Liver (tissue), 9 donors: ENCODE measurements around the gene TRDMT1. TPM values are rescaled to one million over a fixed set of nuclear protein-coding genes. Genes with fewer than 3 reads are reported as not detected.

ENCODE experiments used
- DNase-seq: peaks from one replicate; pipeline ENCODE4 v3.0.0-alpha.2; 2017; ENCODE audit warnings: low spot score
- H3K27ac ChIP-seq, 2 donors: one replicate each; pipeline ENCODE4 v1.7.0; 2013; ENCODE audit warnings: inconsistent platforms in 2 of 2, low read length in 2 of 2, control low read depth in 1 of 2, low read depth in 1 of 2, mild to moderate bottlenecking in 1 of 2
- H3K27me3 ChIP-seq, 4 donors: one replicate each; pipeline versions ENCODE4 v1.6.1 to v1.7.0; 2013; ENCODE audit warnings: low read length in 3 of 4, inconsistent platforms in 1 of 4, mild to moderate bottlenecking in 1 of 4, moderate library complexity in 1 of 4; ENCODE audit not compliant: control insufficient read depth in 4 of 4, insufficient read depth in 4 of 4
- H3K36me3 ChIP-seq, 4 donors: one replicate each; pipeline versions ENCODE4 v1.6.1 to v1.7.0; 2013; ENCODE audit warnings: low read length in 3 of 4, mild to moderate bottlenecking in 3 of 4, low read depth in 1 of 4, moderate library complexity in 1 of 4; ENCODE audit not compliant: control insufficient read depth in 4 of 4, insufficient read depth in 3 of 4
- H3K4me1 ChIP-seq, 4 donors: one replicate each; pipeline versions ENCODE4 v1.6.1 to v1.7.0; 2013; ENCODE audit warnings: low read length in 3 of 4, mild to moderate bottlenecking in 3 of 4, moderate library complexity in 1 of 4; ENCODE audit not compliant: control insufficient read depth in 4 of 4, insufficient read depth in 4 of 4
- H3K4me3 ChIP-seq, 3 donors: one replicate each; pipeline versions ENCODE4 v1.6.1 to v1.7.0; 2013; ENCODE audit warnings: low read length in 3 of 3, control low read depth in 1 of 3, low read depth in 1 of 3, mild to moderate bottlenecking in 1 of 3
- H3K9ac ChIP-seq, 2 donors: one replicate each; pipeline ENCODE4 v1.7.0; 2013; ENCODE audit warnings: low read length in 2 of 2, mild to moderate bottlenecking in 2 of 2, moderate library complexity in 2 of 2, control low read depth in 1 of 2, low read depth in 1 of 2
- H3K9me3 ChIP-seq, 4 donors: one replicate each; pipeline versions ENCODE4 v1.6.1 to v1.7.0; 2013; ENCODE audit warnings: low read length in 3 of 4; ENCODE audit not compliant: control insufficient read depth in 4 of 4
- EGR1 ChIP-seq, 2 donors: IDR thresholded peaks; 2 replicates each; pipeline ENCODE4 v1.6.1; 2016 to 2018; ENCODE audit warnings: antibody characterized with exemption in 2 of 2, low read depth in 2 of 2
- FOXA1 ChIP-seq: IDR thresholded peaks from 2 replicates; pipeline ENCODE4 v1.6.1; 2016; ENCODE audit warnings: antibody characterized with exemption
- FOXA2 ChIP-seq: IDR thresholded peaks from 2 replicates; pipeline ENCODE4 v1.6.1; 2016; ENCODE audit warnings: antibody characterized with exemption
- GABPA ChIP-seq, 2 donors: IDR thresholded peaks in 1 of 2; conservative IDR thresholded peaks in 1 of 2; 2 replicates each; pipeline ENCODE4 v1.6.1; 2016; ENCODE audit warnings: antibody characterized with exemption in 2 of 2, mild to moderate bottlenecking in 1 of 2, moderate library complexity in 1 of 2
- HNF4A ChIP-seq, 2 donors: conservative IDR thresholded peaks; 2 replicates each; pipeline ENCODE4 v1.6.1; 2016; ENCODE audit warnings: antibody characterized with exemption in 2 of 2, mild to moderate bottlenecking in 2 of 2
- HNF4G ChIP-seq: IDR thresholded peaks from 2 replicates; pipeline ENCODE4 v1.6.1; 2016; ENCODE audit warnings: antibody characterized with exemption
- JUND ChIP-seq, 2 donors: IDR thresholded peaks; 2 replicates each; pipeline ENCODE4 v1.6.1; 2016; ENCODE audit warnings: antibody characterized with exemption in 2 of 2
- NR2F2 ChIP-seq: IDR thresholded peaks from 2 replicates; pipeline ENCODE4 v1.6.1; 2016; ENCODE audit warnings: antibody characterized with exemption
- RAD21 ChIP-seq, 2 donors: IDR thresholded peaks; 2 replicates each; pipeline ENCODE4 v1.6.1; 2016; ENCODE audit warnings: antibody characterized with exemption in 2 of 2, mild to moderate bottlenecking in 2 of 2
- RXRA ChIP-seq, 2 donors: IDR thresholded peaks; 2 replicates each; pipeline ENCODE4 v1.6.1; 2017 to 2018; ENCODE audit warnings: antibody characterized with exemption in 2 of 2, mild to moderate bottlenecking in 1 of 2
- SP1 ChIP-seq: IDR thresholded peaks from 2 replicates; pipeline ENCODE4 v1.6.1; 2018; ENCODE audit warnings: antibody characterized with exemption, mild to moderate bottlenecking
- TAF1 ChIP-seq: conservative IDR thresholded peaks from 2 replicates; pipeline ENCODE4 v1.6.1; 2016; ENCODE audit warnings: antibody characterized with exemption, mild to moderate bottlenecking
- YY1 ChIP-seq: IDR thresholded peaks from 2 replicates; pipeline ENCODE4 v1.6.1; 2016; ENCODE audit warnings: antibody characterized with exemption, mild to moderate bottlenecking
- ZBTB33 ChIP-seq: IDR thresholded peaks from 2 replicates; pipeline ENCODE4 v1.6.1; 2016; ENCODE audit warnings: antibody characterized with exemption
- WGBS: extraction: QIAGEN DNeasy Blood & Tissue Kit; methylation state at CpG from one replicate; pipeline ENCODE4 v1.1.7; 2013; 5-methylcytosine and 5-hydroxymethylcytosine counted together
- polyA plus RNA-seq, 2 donors: library from polyadenylated mRNA; stranded (reverse) in 1 of 2; unstranded in 1 of 2; fragments of 200-250 nt in 1 of 2; fragments of >200 nt in 1 of 2; fragmentation: Nextera tagmentation in 1 of 2; extraction: Ambion mirVana in 1 of 2; gene quantifications; one replicate each; pipeline versions ENCODE4 v1.2.1 to v1.2.3, GENCODE V29; 2013 to 2015
- total RNA-seq, 2 donors: library from RNA; depleted of rRNA; stranded (reverse); fragments of >200 nt; gene quantifications; one replicate each; pipeline ENCODE4 v1.2.3, GENCODE V29; 2014
- TF ChIP-seq, protein P1 (sequence below): fragments of 150-350 bp; IDR thresholded peaks from 2 replicates; pipeline ENCODE4 v1.5.1; 2017; ENCODE audit warnings: improper control_type of control experiment, low read depth, low read length; ENCODE audit not compliant: missing input control
- TF ChIP-seq, protein P2 (sequence below): IDR thresholded peaks from 2 replicates; pipeline ENCODE4 v1.6.1; 2016; ENCODE audit warnings: antibody characterized with exemption, mild to moderate bottlenecking
- TF ChIP-seq, protein P3 (sequence below): IDR thresholded peaks from 2 replicates; pipeline ENCODE4 v1.6.1; 2016; ENCODE audit warnings: antibody characterized with exemption
- TF ChIP-seq, protein P4 (sequence below): IDR thresholded peaks from 2 replicates; pipeline ENCODE4 v1.6.1; 2016; ENCODE audit warnings: antibody characterized with exemption
- donor health status: healthy.
- donor health status: healthy.
- donor health status: healthy.
- donor health status: healthy.
- donor health status: healthy.

TRDMT1 gene
- total and polyA plus RNA-seq, 4 donors, result 0.38 to 2.4 (median 1.1) TPM

DNA sequence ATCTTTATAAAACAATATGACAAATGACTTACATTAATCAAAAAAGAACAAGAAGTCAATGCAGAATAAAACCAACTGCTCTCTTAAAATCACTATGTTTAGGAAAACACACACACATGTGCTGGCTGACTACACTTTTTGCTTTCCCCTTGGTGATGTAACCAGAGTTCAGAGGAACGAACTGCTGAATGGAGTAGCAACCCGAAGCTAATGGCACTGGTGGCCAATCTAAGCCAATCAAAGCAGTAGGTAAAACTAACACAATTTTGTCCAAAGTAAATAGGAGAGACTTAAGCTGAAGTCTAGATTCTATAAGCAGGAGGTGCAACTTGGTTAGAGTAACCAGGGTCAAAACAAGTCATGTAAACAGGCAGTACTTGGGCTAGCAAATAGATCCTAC lies 38.6 kb downstream of the TRDMT1 start:
- TF ChIP-seq, protein P1, sequence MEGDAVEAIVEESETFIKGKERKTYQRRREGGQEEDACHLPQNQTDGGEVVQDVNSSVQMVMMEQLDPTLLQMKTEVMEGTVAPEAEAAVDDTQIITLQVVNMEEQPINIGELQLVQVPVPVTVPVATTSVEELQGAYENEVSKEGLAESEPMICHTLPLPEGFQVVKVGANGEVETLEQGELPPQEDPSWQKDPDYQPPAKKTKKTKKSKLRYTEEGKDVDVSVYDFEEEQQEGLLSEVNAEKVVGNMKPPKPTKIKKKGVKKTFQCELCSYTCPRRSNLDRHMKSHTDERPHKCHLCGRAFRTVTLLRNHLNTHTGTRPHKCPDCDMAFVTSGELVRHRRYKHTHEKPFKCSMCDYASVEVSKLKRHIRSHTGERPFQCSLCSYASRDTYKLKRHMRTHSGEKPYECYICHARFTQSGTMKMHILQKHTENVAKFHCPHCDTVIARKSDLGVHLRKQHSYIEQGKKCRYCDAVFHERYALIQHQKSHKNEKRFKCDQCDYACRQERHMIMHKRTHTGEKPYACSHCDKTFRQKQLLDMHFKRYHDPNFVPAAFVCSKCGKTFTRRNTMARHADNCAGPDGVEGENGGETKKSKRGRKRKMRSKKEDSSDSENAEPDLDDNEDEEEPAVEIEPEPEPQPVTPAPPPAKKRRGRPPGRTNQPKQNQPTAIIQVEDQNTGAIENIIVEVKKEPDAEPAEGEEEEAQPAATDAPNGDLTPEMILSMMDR, result no peak
- no peak for TF ChIP-seq HNF4G
- no peak overlapping the region for H3K27ac ChIP-seq
- no peaks in the 10 kb centered on the region for H3K27me3 ChIP-seq
- no peaks in the 10 kb centered on the region for H3K36me3 ChIP-seq
- H3K9ac ChIP-seq, result no peak overlapping the region
- WGBS, result 33% methylated on average over 2 of the region's 2 CpGs
- no peak for DNase-seq
- H3K9me3 ChIP-seq, result no peaks in the 10 kb centered on the region
- H3K4me1 ChIP-seq, result no peaks in the 10 kb centered on the region
- no peak overlapping the region for H3K4me3 ChIP-seq

DNA sequence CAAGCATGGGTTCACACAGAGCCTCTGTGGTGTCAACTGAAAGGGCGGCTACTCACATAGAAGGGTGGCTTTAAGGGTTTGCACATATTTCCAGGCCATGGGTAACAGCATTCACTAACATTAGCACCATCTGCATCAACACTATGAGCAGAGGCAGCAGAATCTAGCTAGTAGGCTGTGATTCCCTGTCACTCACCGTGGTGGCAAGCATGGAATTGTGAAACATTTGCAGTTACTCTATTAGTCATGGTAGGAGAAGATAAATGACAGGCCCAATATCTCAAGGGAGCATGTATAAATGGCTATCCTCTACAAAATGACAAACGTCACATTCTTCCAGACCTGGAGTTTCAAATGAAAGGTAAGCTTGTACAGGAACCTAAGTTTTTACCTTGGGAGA lies 39.7 kb downstream of the TRDMT1 start:
- WGBS, result 62% methylated on average over 3 of the region's 3 CpGs
- Histone ChIP-seq H3K4me3 (no peak overlapping the region), H3K9ac (no peak overlapping the region), H3K27ac (no peak overlapping the region), H3K4me1 (no peaks in the 10 kb centered on the region), H3K9me3 (no peaks in the 10 kb centered on the region), H3K27me3 (no peaks in the 10 kb centered on the region), H3K36me3 (no peaks in the 10 kb centered on the region)
- no peak for DNase-seq
- TF ChIP-seq, protein P2, sequence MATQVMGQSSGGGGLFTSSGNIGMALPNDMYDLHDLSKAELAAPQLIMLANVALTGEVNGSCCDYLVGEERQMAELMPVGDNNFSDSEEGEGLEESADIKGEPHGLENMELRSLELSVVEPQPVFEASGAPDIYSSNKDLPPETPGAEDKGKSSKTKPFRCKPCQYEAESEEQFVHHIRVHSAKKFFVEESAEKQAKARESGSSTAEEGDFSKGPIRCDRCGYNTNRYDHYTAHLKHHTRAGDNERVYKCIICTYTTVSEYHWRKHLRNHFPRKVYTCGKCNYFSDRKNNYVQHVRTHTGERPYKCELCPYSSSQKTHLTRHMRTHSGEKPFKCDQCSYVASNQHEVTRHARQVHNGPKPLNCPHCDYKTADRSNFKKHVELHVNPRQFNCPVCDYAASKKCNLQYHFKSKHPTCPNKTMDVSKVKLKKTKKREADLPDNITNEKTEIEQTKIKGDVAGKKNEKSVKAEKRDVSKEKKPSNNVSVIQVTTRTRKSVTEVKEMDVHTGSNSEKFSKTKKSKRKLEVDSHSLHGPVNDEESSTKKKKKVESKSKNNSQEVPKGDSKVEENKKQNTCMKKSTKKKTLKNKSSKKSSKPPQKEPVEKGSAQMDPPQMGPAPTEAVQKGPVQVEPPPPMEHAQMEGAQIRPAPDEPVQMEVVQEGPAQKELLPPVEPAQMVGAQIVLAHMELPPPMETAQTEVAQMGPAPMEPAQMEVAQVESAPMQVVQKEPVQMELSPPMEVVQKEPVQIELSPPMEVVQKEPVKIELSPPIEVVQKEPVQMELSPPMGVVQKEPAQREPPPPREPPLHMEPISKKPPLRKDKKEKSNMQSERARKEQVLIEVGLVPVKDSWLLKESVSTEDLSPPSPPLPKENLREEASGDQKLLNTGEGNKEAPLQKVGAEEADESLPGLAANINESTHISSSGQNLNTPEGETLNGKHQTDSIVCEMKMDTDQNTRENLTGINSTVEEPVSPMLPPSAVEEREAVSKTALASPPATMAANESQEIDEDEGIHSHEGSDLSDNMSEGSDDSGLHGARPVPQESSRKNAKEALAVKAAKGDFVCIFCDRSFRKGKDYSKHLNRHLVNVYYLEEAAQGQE, result no peak
- TF ChIP-seq FOXA1 (no peak), HNF4A (conservative IDR thresholded peaks at IDR 0.05) (no peak), HNF4G (no peak), SP1 (no peak), ZBTB33 (no peak), RXRA (IDR thresholded peaks at IDR 0.05) (no peak), EGR1 (IDR thresholded peaks at IDR 0.05; ENCODE audit: low read depth in 2 of 2) (no peak), FOXA2 (no peak), YY1 (no peak), TAF1 (no peak), RAD21 (IDR thresholded peaks at IDR 0.05) (no peak), NR2F2 (no peak), JUND (IDR thresholded peaks at IDR 0.05) (no peak), GABPA (IDR thresholded peaks at IDR 0.05 in 1 of 2, conservative IDR thresholded peaks at IDR 0.05 in 1 of 2) (no peak)
- TF ChIP-seq, protein P1, result no peak
- TF ChIP-seq, protein P3, sequence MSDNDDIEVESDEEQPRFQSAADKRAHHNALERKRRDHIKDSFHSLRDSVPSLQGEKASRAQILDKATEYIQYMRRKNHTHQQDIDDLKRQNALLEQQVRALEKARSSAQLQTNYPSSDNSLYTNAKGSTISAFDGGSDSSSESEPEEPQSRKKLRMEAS, result no peak
- TF ChIP-seq, protein P4, sequence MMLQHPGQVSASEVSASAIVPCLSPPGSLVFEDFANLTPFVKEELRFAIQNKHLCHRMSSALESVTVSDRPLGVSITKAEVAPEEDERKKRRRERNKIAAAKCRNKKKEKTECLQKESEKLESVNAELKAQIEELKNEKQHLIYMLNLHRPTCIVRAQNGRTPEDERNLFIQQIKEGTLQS, result no peak
